Keratinocyte (primary cell): ENCODE measurements around the gene CAND1. TPM values are rescaled to one million over a fixed set of nuclear protein-coding genes. Genes with fewer than 3 reads are reported as not detected.

Experiments
- DNase-seq: peaks from one replicate; pipeline ENCODE4 v3.0.0-alpha.2; 2011; ENCODE audit warnings: low read depth, missing footprints, low spot score
- FAIRE-seq: peaks from 2 replicates; lab custom pipeline; 2011; peaks lifted over from hg19 to GRCh38; lab: Jason Lieb, UNC
- H2AFZ ChIP-seq: 2 replicates; pipeline ENCODE4 v1.6.0; 2012; ENCODE audit warnings: low read length, control low read depth, inconsistent platforms; ENCODE audit not compliant: control insufficient read depth
- H3K27ac ChIP-seq: 2 replicates; pipeline ENCODE4 v1.5.1; 2011; ENCODE audit warnings: low read length; ENCODE audit not compliant: control insufficient read depth, insufficient read depth
- H3K27me3 ChIP-seq: 3 replicates; pipeline ENCODE4 v1.6.0; 2011; ENCODE audit warnings: low read length; ENCODE audit not compliant: control insufficient read depth, insufficient read depth; ENCODE audit errors: extremely low read depth
- H3K36me3 ChIP-seq, 2 experiments: 2 replicates in 1 of 2; 3 replicates in 1 of 2; pipeline ENCODE4 v1.5.1; 2011; ENCODE audit warnings: low read length in 2 of 2, mild to moderate bottlenecking in 1 of 2; ENCODE audit not compliant: control insufficient read depth in 2 of 2, insufficient read depth in 2 of 2; ENCODE audit errors: extremely low read depth in 1 of 2
- H3K4me1 ChIP-seq: 3 replicates; pipeline ENCODE4 v1.5.1; 2011; ENCODE audit warnings: low read length; ENCODE audit not compliant: control insufficient read depth, insufficient read depth; ENCODE audit errors: extremely low read depth
- H3K4me2 ChIP-seq: 3 replicates; pipeline ENCODE4 v1.6.0; 2011; ENCODE audit warnings: low read depth, low read length; ENCODE audit not compliant: control insufficient read depth, insufficient read depth; ENCODE audit errors: extremely low read depth
- H3K4me3 ChIP-seq, 3 experiments: fragments of 200-600 bp in 1 of 3; sonication (generic) in 1 of 3; 2 replicates in 2 of 3; 3 replicates in 1 of 3; pipeline ENCODE4 v1.5.1; 2011 to 2016; ENCODE audit warnings: low read length in 3 of 3, mild to moderate bottlenecking in 3 of 3, control low read depth in 2 of 3, inconsistent platforms in 1 of 3, low read depth in 1 of 3, mixed read lengths in 1 of 3, mixed run types in 1 of 3, moderate library complexity in 1 of 3; ENCODE audit not compliant: control insufficient read depth in 2 of 3, insufficient read depth in 2 of 3; ENCODE audit errors: extremely low read depth in 1 of 3
- H3K79me2 ChIP-seq: 2 replicates; pipeline ENCODE4 v1.6.0; 2012; ENCODE audit warnings: low read length; ENCODE audit not compliant: control insufficient read depth, insufficient read depth
- H3K9ac ChIP-seq: 3 replicates; pipeline ENCODE4 v1.6.0; 2011; ENCODE audit warnings: low read length; ENCODE audit not compliant: control insufficient read depth, insufficient read depth; ENCODE audit errors: extremely low read depth
- H3K9me1 ChIP-seq: 3 replicates; pipeline ENCODE4 v1.6.0; 2011; ENCODE audit warnings: low read length; ENCODE audit not compliant: control insufficient read depth, insufficient read depth; ENCODE audit errors: extremely low read depth
- H3K9me3 ChIP-seq: 2 replicates; pipeline ENCODE4 v1.5.1; 2012; ENCODE audit warnings: low read depth, low read length; ENCODE audit not compliant: control insufficient read depth
- H4K20me1 ChIP-seq: 3 replicates; pipeline ENCODE4 v1.6.0; 2011; ENCODE audit warnings: low read length; ENCODE audit not compliant: control insufficient read depth, insufficient read depth; ENCODE audit errors: extremely low read depth
- EZH2 ChIP-seq: IDR thresholded peaks from one replicate; pipeline ENCODE4 v1.6.1; 2012; ENCODE audit warnings: inconsistent platforms, mild to moderate bottlenecking, low read length, moderate library complexity
- dilution Hi-C: fragments of 300-500 bp; cut with MboI; formaldehyde crosslinking; loops from one replicate; pipeline ENCODE4 v1.7.0; 2020; ENCODE audit warnings: low sequenced_read_pairs; ENCODE audit not compliant: extremely low pct_ligation_motif_present
- polyA plus RNA-seq, 5 experiments: library from polyadenylated mRNA; depleted of rRNA in 3 of 5; stranded (reverse) in 3 of 5; stranded (forward) in 1 of 5; unstranded in 1 of 5; fragments of >200 nt; gene quantifications; 1 replicate in 1 of 5; 2 replicates in 3 of 5; 3 replicates in 1 of 5; pipeline versions ENCODE4 v1.2.1 to v1.2.3, GENCODE V29; 2011 to 2012; ENCODE audit warnings: missing spikeins in 2 of 5, low read depth in 1 of 5, low replicate concordance in 1 of 5
- TF ChIP-seq, protein P1 (sequence below), 3 experiments: IDR thresholded peaks in 1 of 3; conservative IDR thresholded peaks in 1 of 3; optimal IDR thresholded peaks in 1 of 3; 2 replicates in 2 of 3; 3 replicates in 1 of 3; pipeline versions ENCODE3 to v1.5.1; 2011; ENCODE audit warnings: low read length in 3 of 3, mild to moderate bottlenecking in 3 of 3, moderate library complexity in 2 of 3, control low read depth in 1 of 3, inconsistent platforms in 1 of 3; ENCODE audit not compliant: insufficient read depth in 2 of 3; ENCODE audit errors: extremely low read depth in 1 of 3

CAND1 gene
- polyA plus RNA-seq, 1 donor (not counting 4 experiments of a cell fraction or from before 2014, with no cell fraction given), result 121 TPM

- no peaks in the 10 kb centered on the region for H3K4me1 ChIP-seq
- H3K27ac ChIP-seq, result no peak overlapping the region
- H3K9me3 ChIP-seq, result no peaks in the 10 kb centered on the region
- H3K9ac ChIP-seq, result no peak overlapping the region
- TF ChIP-seq, protein P1, sequence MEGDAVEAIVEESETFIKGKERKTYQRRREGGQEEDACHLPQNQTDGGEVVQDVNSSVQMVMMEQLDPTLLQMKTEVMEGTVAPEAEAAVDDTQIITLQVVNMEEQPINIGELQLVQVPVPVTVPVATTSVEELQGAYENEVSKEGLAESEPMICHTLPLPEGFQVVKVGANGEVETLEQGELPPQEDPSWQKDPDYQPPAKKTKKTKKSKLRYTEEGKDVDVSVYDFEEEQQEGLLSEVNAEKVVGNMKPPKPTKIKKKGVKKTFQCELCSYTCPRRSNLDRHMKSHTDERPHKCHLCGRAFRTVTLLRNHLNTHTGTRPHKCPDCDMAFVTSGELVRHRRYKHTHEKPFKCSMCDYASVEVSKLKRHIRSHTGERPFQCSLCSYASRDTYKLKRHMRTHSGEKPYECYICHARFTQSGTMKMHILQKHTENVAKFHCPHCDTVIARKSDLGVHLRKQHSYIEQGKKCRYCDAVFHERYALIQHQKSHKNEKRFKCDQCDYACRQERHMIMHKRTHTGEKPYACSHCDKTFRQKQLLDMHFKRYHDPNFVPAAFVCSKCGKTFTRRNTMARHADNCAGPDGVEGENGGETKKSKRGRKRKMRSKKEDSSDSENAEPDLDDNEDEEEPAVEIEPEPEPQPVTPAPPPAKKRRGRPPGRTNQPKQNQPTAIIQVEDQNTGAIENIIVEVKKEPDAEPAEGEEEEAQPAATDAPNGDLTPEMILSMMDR (optimal IDR thresholded peaks at IDR 0.05 in 1 of 3, IDR thresholded peaks at IDR 0.05 in 1 of 3, conservative IDR thresholded peaks at IDR 0.05 in 1 of 3; ENCODE audit: extremely low read depth in 1 of 3, insufficient read depth in 2 of 3, low read length in 3 of 3), result peak; percentile 34 to 65 (median 57)
- no peak for TF ChIP-seq EZH2
- H3K36me3 ChIP-seq, result no peaks in the 10 kb centered on the region
- no peaks in the 10 kb centered on the region for H4K20me1 ChIP-seq
- FAIRE-seq (peak; percentile 76), DNase-seq (no peak)
- H3K27me3 ChIP-seq, result peaks cover 7% of the 10 kb centered on the region
- dilution Hi-C loops, result no loop called here
- H3K4me3 ChIP-seq, result no peak overlapping the region
- H3K79me2 ChIP-seq, result no peaks in the 10 kb centered on the region
- H3K4me2 ChIP-seq, result no peak overlapping the region
- H2AFZ ChIP-seq, result no peak overlapping the region
- no peaks in the 10 kb centered on the region for H3K9me1 ChIP-seq
Observed at GRCh38 chr12:67222302-67222701, 46.9 kb upstream of the CAND1 start.

- H3K4me3 ChIP-seq, result no peak overlapping the region
- no peaks in the 10 kb centered on the region for H4K20me1 ChIP-seq
- dilution Hi-C loops, result no loop called here
- DNase-seq, result no peak
- no peaks in the 10 kb centered on the region for H3K27me3 ChIP-seq
- no peaks in the 10 kb centered on the region for H3K4me1 ChIP-seq
- no peak overlapping the region for H3K4me2 ChIP-seq
- no peak overlapping the region for H3K9ac ChIP-seq
- no peak for FAIRE-seq
- no peaks in the 10 kb centered on the region for H3K9me1 ChIP-seq
- no peaks in the 10 kb centered on the region for H3K79me2 ChIP-seq
- no peak for TF ChIP-seq EZH2
- TF ChIP-seq, protein P1 (optimal IDR thresholded peaks at IDR 0.05 in 1 of 3, IDR thresholded peaks at IDR 0.05 in 1 of 3, conservative IDR thresholded peaks at IDR 0.05 in 1 of 3; ENCODE audit: extremely low read depth in 1 of 3, insufficient read depth in 2 of 3, low read length in 3 of 3), result no peak
- no peak overlapping the region for H3K27ac ChIP-seq
- H2AFZ ChIP-seq, result no peak overlapping the region
- no peaks in the 10 kb centered on the region for H3K9me3 ChIP-seq
- H3K36me3 ChIP-seq, result no peaks in the 10 kb centered on the region
Observed at GRCh38 chr12:67223225-67223624, 45.9 kb upstream of the CAND1 start.
